Mucosa of descending colon (tissue), 3 donors: ENCODE measurements around the gene SPDEF. TPM values are rescaled to one million over a fixed set of nuclear protein-coding genes. Genes with fewer than 3 reads are reported as not detected.

Experiments used
- ATAC-seq: fragments of 200-7000 bp; cut with Tn5 transposase; one replicate; pipeline ENCODE4 v1.9.1; 2020; ENCODE audit warnings: mild to moderate bottlenecking, moderate library complexity
- DNase-seq, 3 donors: peaks; one replicate each; pipeline ENCODE4 v3.0.0-alpha.2; 2020
- H3K36me3 ChIP-seq: fragments of 200-600 bp; one replicate; pipeline ENCODE4 v1.8.0; 2021; ENCODE audit warnings: low read depth, mild to moderate bottlenecking
- H3K4me1 ChIP-seq: fragments of 200-600 bp; one replicate; pipeline ENCODE4 v1.8.0; 2021; ENCODE audit warnings: low read depth, mild to moderate bottlenecking
- H3K4me3 ChIP-seq: fragments of 200-600 bp; one replicate; pipeline ENCODE4 v1.8.0; 2021; ENCODE audit warnings: mild to moderate bottlenecking
- H3K9me3 ChIP-seq: fragments of 200-600 bp; one replicate; pipeline ENCODE4 v1.8.0; 2021; ENCODE audit warnings: mild to moderate bottlenecking
- CTCF ChIP-seq: fragments of 200-600 bp; IDR thresholded peaks from one replicate; pipeline ENCODE4 v1.8.0; 2022; ENCODE audit warnings: antibody characterized with exemption, mild to moderate bottlenecking
- intact Hi-C, 2 donors: fragments of 100-400 bp; cut with DNase I in 1 of 2; cut with micrococcal nuclease in 1 of 2; formaldehyde crosslinking; loops; one replicate each; pipeline versions ENCODE4 v1.11.0 to v1.11.1; 2022; cut with DNase I, micrococcal nuclease
- total RNA-seq, 3 donors: library from RNA; stranded (reverse); fragmentation: NEBNext Ultra II Directional in 2 of 3; extraction: Animal tissue kit (Norgen Biotek cat#: 25700) in 2 of 3; gene quantifications; one replicate each; pipeline versions ENCODE4 v1.2.1 to v1.2.4, GENCODE V29; 2021 to 2023
- donor health status: DM: no; HTN: no; CAD: no; lungs with moderate emphysema.
- donor health status: DM: no; HTN: no; CAD: no.
- donor health status: DM: no; HTN: yes; CAD: no.

SPDEF gene
- total RNA-seq, 3 donors from 2014 or later = 13.8 to 49.1 (median 38.2) TPM

DNA sequence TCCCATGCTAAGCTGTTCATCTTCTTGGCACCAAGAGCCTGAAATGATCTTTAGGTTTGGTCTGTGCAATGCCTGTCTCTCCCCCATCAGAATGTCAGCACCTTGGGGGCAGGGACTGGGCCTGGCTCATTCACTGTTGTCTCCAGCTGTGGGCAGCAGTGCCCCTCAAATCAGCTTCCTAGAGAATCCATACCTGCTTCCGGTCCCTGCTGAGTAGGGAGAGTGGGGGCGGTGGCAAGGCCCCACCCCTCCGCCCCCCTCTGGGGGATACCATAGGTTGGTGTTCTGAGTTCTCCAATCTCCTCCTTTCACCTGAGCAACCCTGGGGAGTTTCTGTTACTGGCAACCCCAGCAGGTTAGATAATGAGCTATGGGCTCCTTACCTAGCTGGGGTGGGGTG lies 19.2 kb upstream of the SPDEF start:
- no peaks in the 10 kb centered on the region for H3K36me3 ChIP-seq
- ATAC-seq = no peak
- intact Hi-C loops = no loop called here
- peak in 1 of 3 donors; percentile 21 for DNase-seq
- H3K9me3 ChIP-seq = no peaks in the 10 kb centered on the region
- no peak for TF ChIP-seq CTCF
- no peak overlapping the region for H3K4me3 ChIP-seq
- peaks cover 8% of the 10 kb centered on the region for H3K4me1 ChIP-seq

DNA sequence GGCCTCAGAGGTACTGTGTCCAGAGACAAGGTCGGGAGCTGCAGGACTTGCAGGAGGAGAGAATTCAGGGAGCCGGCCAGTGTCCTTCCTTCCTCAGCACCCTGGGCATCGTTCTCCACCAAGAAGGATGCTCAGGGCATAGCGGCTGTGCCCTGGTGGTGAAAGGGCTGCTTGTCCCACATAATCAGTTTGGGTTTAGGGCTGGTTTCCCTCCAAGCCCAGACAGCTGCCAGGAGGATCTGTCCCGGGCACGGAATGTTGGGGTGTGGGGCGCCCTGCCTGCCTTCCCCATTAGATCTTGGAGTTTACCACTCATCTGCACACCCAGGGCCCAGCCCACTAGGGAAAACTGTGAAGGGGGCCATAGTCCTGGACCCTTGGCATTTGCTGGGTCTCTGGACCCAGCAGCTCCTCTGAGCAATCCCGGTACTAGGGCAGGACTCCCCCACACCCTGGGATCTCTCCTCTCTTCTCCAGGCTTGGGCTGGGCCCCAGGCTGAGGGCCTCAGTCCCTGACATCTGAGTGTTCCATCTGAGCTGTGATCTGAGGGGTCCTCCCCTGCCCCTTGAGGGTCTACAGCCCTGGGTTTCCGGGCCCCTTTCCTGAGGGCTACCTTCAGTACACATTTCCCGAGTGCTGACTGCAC lies 18.6 kb upstream of the SPDEF start:
- TF ChIP-seq CTCF = no peak
- peaks cover 8% of the 10 kb centered on the region for H3K4me1 ChIP-seq
- ATAC-seq = no peak
- intact Hi-C loops = no loop called here
- H3K4me3 ChIP-seq = no peak overlapping the region
- H3K9me3 ChIP-seq = no peaks in the 10 kb centered on the region
- DNase-seq = peak in 1 of 3 donors; percentile 16
- H3K36me3 ChIP-seq = no peaks in the 10 kb centered on the region

DNA sequence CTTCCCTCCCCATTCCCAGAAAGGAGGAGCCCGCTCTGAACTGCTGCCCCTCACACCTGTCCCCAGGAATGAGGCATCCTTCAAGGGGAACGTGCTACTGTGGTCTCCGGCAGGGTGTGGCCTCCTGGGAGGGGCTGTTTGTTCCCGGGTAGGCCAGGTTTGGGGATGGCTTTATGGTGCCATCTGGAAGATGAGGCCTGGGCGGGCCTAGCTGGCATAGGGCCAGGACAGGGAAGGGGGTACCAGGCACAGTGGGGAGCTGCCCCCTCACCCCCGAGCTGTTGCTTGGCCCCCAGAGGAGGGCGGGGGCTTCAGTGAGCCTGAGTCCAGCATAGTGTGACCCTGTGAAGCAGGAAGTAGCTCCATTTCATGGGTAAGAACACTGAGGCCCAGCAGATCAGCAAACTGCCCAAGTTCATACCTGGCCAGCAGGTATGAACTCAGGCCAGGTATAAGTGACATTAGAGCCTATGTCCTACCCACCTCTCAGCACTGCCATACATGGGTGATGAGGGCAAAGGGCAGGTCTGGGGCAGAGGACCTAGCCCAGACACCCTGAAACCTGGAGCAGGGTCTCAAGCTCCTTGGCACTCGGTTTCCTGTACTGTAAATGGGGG lies 17.5 kb upstream of the SPDEF start:
- intact Hi-C loops = no loop called here
- H3K9me3 ChIP-seq = no peaks in the 10 kb centered on the region
- no peaks in the 10 kb centered on the region for H3K36me3 ChIP-seq
- ATAC-seq (peak; percentile 64), DNase-seq (peak in 2 of 3 donors; percentile 38 to 56)
- H3K4me3 ChIP-seq = no peak overlapping the region
- peaks cover 8% of the 10 kb centered on the region for H3K4me1 ChIP-seq
- TF ChIP-seq CTCF = no peak

DNA sequence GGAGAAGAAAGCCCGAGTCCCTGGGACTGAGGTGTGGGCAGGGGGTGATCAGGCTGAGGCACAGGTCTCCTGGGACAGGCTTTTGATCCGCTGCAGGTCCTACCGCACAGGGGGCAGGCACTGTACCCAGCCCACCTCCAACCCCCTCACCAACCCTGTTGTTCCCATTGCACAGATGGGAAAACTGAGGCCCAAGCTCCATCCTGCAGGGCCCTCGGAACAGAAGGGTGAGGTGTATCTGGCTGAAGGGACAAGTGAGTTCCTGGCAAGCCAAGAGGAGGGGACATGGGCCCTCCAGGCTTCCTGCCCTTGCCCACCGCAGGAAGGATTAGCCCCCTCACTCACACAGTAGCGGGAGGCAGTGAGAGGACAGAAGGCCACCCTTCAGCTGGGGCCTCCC lies 16.5 kb upstream of the SPDEF start:
- intact Hi-C loops = no loop called here
- Histone ChIP-seq H3K4me1 (peaks cover 8% of the 10 kb centered on the region), H3K4me3 (no peak overlapping the region), H3K36me3 (no peaks in the 10 kb centered on the region), H3K9me3 (no peaks in the 10 kb centered on the region)
- ATAC-seq (no peak), DNase-seq (no peak)
- no peak for TF ChIP-seq CTCF

GRCh38 chr6:34572021-34572420 lies 15.9 kb upstream of the SPDEF start:
- no peak for ATAC-seq
- no peak overlapping the region for H3K4me3 ChIP-seq
- no peak for TF ChIP-seq CTCF
- no peaks in the 10 kb centered on the region for H3K9me3 ChIP-seq
- DNase-seq = no peak
- peaks cover 8% of the 10 kb centered on the region for H3K4me1 ChIP-seq
- H3K36me3 ChIP-seq = no peaks in the 10 kb centered on the region
- intact Hi-C loops = no loop called here
